HCT116 (cell line): ENCODE results near the gene CENPT.

Experiments used
- CEBPB ChIP-seq: IDR thresholded peaks from 2 replicates; pipeline ENCODE4 v1.6.1; 2012; ENCODE audit warnings: low read depth
- CTCF ChIP-seq, 3 experiments: fragments of 200-600 bp in 1 of 3; sonication (generic) in 1 of 3; IDR thresholded peaks in 2 of 3; conservative IDR thresholded peaks in 1 of 3; 2 replicates each; pipeline ENCODE4 v1.5.1; 2012 to 2017; ENCODE audit warnings: low read depth in 2 of 3, low read length in 2 of 3, antibody characterized with exemption in 1 of 3, borderline replicate concordance in 1 of 3, control low read depth in 1 of 3, mild to moderate bottlenecking in 1 of 3, mixed read lengths in 1 of 3, mixed run types in 1 of 3, moderate library complexity in 1 of 3; ENCODE audit not compliant: insufficient read depth in 1 of 3
- EZH2 ChIP-seq: fragments of 200-600 bp; sonication (generic); IDR thresholded peaks from 2 replicates; pipeline ENCODE4 v1.6.1; 2017; ENCODE audit warnings: antibody characterized with exemption, mixed run types
- POLR2A ChIP-seq: IDR thresholded peaks from 2 replicates; pipeline ENCODE4 v1.7.0; 2011; ENCODE audit warnings: borderline replicate concordance; ENCODE audit not compliant: insufficient read depth, insufficient read length; ENCODE audit errors: extremely low read depth
- POLR2AphosphoS5 ChIP-seq: IDR thresholded peaks from 2 replicates; pipeline ENCODE4 v1.6.1; 2011; ENCODE audit warnings: mild to moderate bottlenecking, low read depth, low read length, moderate library complexity
- RAD21 ChIP-seq: IDR thresholded peaks from 2 replicates; pipeline ENCODE4 v1.6.1; 2012; ENCODE audit warnings: low read depth, mild to moderate bottlenecking
- ZFX ChIP-seq: fragments of 450-650 bp; IDR thresholded peaks from 2 replicates; pipeline ENCODE4 v1.6.1; 2017

- TF ChIP-seq CTCF (IDR thresholded peaks at IDR 0.05 in 2 of 3, conservative IDR thresholded peaks at IDR 0.05 in 1 of 3; ENCODE audit: borderline replicate concordance in 1 of 3, insufficient read depth in 1 of 3, low read depth in 2 of 3, low read length in 2 of 3) (no peak), POLR2A (no peak), CEBPB (no peak), RAD21 (no peak), POLR2AphosphoS5 (no peak), EZH2 (no peak), ZFX (no peak)
These were observed 25.0 kb downstream of the CENPT start for GRCh38 chr16:67822511-67822910.
